ENCODE results near the gene PSMB7. TPM values are rescaled to one million over a fixed set of nuclear protein-coding genes. Genes with fewer than 3 reads are reported as not detected.

PSMB7 gene
- total and polyA plus RNA-seq, 4 donors, result 86.1 to 194 (median 149) TPM

- Histone ChIP-seq H3K36me3 (ENCODE audit: control insufficient read depth in 4 of 4, insufficient read depth in 4 of 4, low read length in 4 of 4) (no peaks in the 10 kb centered on the region), H3K9ac (ENCODE audit: insufficient read depth in 1 of 2, low read length in 2 of 2) (no peak overlapping the region), H3K9me3 (ENCODE audit: control insufficient read depth in 4 of 4, insufficient read depth in 3 of 4, low read length in 3 of 4) (peaks cover 0 to 11% (median 0%) of the 10 kb centered on the region in 4 donors), H3K27me3 (ENCODE audit: control insufficient read depth in 3 of 3, insufficient read depth in 3 of 3, low read length in 2 of 3) (peaks cover 16 to 29% (median 26%) of the 10 kb centered on the region in 3 donors), H3K4me3 (no peak overlapping the region), H3K27ac (ENCODE audit: low read depth in 1 of 2, low read length in 1 of 2) (no peak overlapping the region), H3K4me1 (ENCODE audit: control insufficient read depth in 5 of 5, insufficient read depth in 5 of 5, low read length in 5 of 5) (peaks cover 0 to 7% (median 0%) of the 10 kb centered on the region in 5 donors)
- no peak for ATAC-seq (ENCODE audit: insufficient read depth, low FRiP score)
- WGBS, 2 donors, result 76 to 87% methylated on average over 7 of the region's 7 CpGs
- TF ChIP-seq CTCF (IDR thresholded peaks at IDR 0.05; ENCODE audit: control extremely low read depth, extremely low read depth), result no peak
- DNase-seq, result no peak
Observed at GRCh38 chr9:124455820-124456219, 40.6 kb upstream of the PSMB7 start.

GRCh38 chr9:124454791-124455443 lies 39.7 kb upstream of the PSMB7 start:
- 84 to 86% methylated on average over 14 of the region's 14 CpGs for WGBS, 2 donors
- TF ChIP-seq CTCF (IDR thresholded peaks at IDR 0.05; ENCODE audit: control extremely low read depth, extremely low read depth), result no peak
- Histone ChIP-seq H3K9me3 (ENCODE audit: control insufficient read depth in 4 of 4, insufficient read depth in 3 of 4, low read length in 3 of 4) (peaks cover 0 to 14% (median 0%) of the 10 kb centered on the region in 4 donors), H3K4me3 (no peak overlapping the region), H3K9ac (ENCODE audit: insufficient read depth in 1 of 2, low read length in 2 of 2) (no peak overlapping the region), H3K36me3 (ENCODE audit: control insufficient read depth in 4 of 4, insufficient read depth in 4 of 4, low read length in 4 of 4) (no peaks in the 10 kb centered on the region), H3K27ac (ENCODE audit: low read depth in 1 of 2, low read length in 1 of 2) (no peak overlapping the region), H3K4me1 (ENCODE audit: control insufficient read depth in 5 of 5, insufficient read depth in 5 of 5, low read length in 5 of 5) (peaks cover 0 to 14% (median 0%) of the 10 kb centered on the region in 5 donors), H3K27me3 (ENCODE audit: control insufficient read depth in 3 of 3, insufficient read depth in 3 of 3, low read length in 2 of 3) (peaks cover 16 to 30% (median 29%) of the 10 kb centered on the region in 3 donors)
- no peak for ATAC-seq (ENCODE audit: insufficient read depth, low FRiP score)
- no peak for DNase-seq

- Histone ChIP-seq H3K9ac (ENCODE audit: insufficient read depth in 1 of 2, low read length in 2 of 2) (no peak overlapping the region), H3K27ac (ENCODE audit: low read depth in 1 of 2, low read length in 1 of 2) (no peak overlapping the region), H3K27me3 (ENCODE audit: control insufficient read depth in 3 of 3, insufficient read depth in 3 of 3, low read length in 2 of 3) (peaks cover 16 to 30% (median 29%) of the 10 kb centered on the region in 3 donors), H3K36me3 (ENCODE audit: control insufficient read depth in 4 of 4, insufficient read depth in 4 of 4, low read length in 4 of 4) (no peaks in the 10 kb centered on the region), H3K4me1 (ENCODE audit: control insufficient read depth in 5 of 5, insufficient read depth in 5 of 5, low read length in 5 of 5) (peaks cover 0 to 14% (median 0%) of the 10 kb centered on the region in 5 donors), H3K4me3 (no peak overlapping the region), H3K9me3 (ENCODE audit: control insufficient read depth in 4 of 4, insufficient read depth in 3 of 4, low read length in 3 of 4) (peaks cover 0 to 14% (median 0%) of the 10 kb centered on the region in 4 donors)
- 81 to 89% methylated on average over 9 of the region's 9 CpGs for WGBS, 2 donors
- DNase-seq, result no peak
- ATAC-seq (ENCODE audit: insufficient read depth, low FRiP score), result no peak
- no peak for TF ChIP-seq CTCF (IDR thresholded peaks at IDR 0.05; ENCODE audit: control extremely low read depth, extremely low read depth)
Observed at GRCh38 chr9:124454296-124454695, 39.1 kb upstream of the PSMB7 start.

Measured in lung (tissue), 12 donors.